ENCODE data around the gene PATL1.

The PATL1 gene

DNA sequence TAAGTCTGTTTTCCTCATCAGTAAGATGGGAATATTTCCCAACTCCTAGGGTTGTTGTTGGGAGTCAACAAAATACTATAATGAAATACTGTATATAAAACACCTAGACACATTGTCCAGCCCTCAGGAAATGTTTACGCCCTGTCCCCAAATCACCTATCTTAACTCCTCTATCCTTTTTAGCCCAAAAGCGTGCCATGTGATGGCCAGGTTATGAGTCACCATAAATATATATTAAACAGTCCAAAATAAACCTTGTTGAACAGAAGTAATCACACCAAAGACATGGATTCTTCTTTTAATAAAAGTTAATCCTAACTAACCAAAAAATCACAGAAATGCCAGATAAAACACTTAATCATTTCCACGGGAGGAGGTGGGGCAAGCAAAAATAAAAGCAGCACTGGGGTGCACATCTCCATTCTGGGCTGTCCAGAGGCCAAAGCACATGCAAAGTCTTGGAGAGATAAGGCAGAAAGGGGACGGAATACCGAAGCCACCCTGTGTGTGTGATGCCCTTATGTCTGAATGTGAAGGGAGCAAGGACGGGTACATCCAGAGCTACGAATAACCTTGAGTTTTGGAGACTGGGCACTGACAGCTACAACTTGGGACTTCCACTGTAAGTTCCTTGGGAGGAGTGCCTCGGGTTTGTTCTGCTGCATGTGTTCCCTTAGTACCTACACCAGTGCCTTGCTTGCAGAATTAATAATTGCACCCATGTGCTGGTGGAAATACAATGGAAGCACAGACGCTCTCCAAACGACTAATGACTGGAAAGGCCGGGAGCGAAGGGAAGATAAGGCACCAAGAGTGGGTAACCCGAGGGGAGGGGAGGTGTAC, 54.3 kb downstream of the PATL1 start:
- Histone ChIP-seq H3K9me3 (ENCODE audit: control insufficient read depth in 2 of 2, low read length in 2 of 2) (no peaks in the 10 kb centered on the region), H3K27me3 (ENCODE audit: control insufficient read depth in 1 of 2, insufficient read depth in 2 of 2, low read length in 2 of 2) (no peaks in the 10 kb centered on the region), H3K27ac (ENCODE audit: low read length) (peak overlapping the region; percentile 81), H3K36me3 (ENCODE audit: control insufficient read depth in 2 of 2, insufficient read depth in 2 of 2, low read length in 2 of 2) (peaks cover 6 to 7% of the 10 kb centered on the region in 2 donors), H3K4me1 (ENCODE audit: control insufficient read depth, insufficient read depth, low read length) (peaks cover 28% of the 10 kb centered on the region), H3K9ac (ENCODE audit: low read length in 2 of 2) (peak overlapping the region; percentile 79 to 83), H3K4me3 (ENCODE audit: low read length in 2 of 2) (peak overlapping the region; percentile 88 to 97)

- Histone ChIP-seq H3K27ac (ENCODE audit: low read length) (no peak overlapping the region), H3K9ac (ENCODE audit: low read length in 2 of 2) (no peak overlapping the region), H3K4me3 (ENCODE audit: low read length in 2 of 2) (peak overlapping the region in 1 of 2 donors; percentile 40), H3K4me1 (ENCODE audit: control insufficient read depth, insufficient read depth, low read length) (peaks cover 28% of the 10 kb centered on the region), H3K36me3 (ENCODE audit: control insufficient read depth in 2 of 2, insufficient read depth in 2 of 2, low read length in 2 of 2) (peaks cover 29 to 31% of the 10 kb centered on the region in 2 donors), H3K27me3 (ENCODE audit: control insufficient read depth in 1 of 2, insufficient read depth in 2 of 2, low read length in 2 of 2) (no peaks in the 10 kb centered on the region), H3K9me3 (ENCODE audit: control insufficient read depth in 2 of 2, low read length in 2 of 2) (no peaks in the 10 kb centered on the region)
Measured at GRCh38 chr11:59611570-59612565, 57.0 kb downstream of the PATL1 start.

GRCh38 chr11:59610289-59610688, 58.5 kb downstream of the PATL1 start:
- no peaks in the 10 kb centered on the region for H3K27me3 ChIP-seq (ENCODE audit: control insufficient read depth in 1 of 2, insufficient read depth in 2 of 2, low read length in 2 of 2)
- no peaks in the 10 kb centered on the region for H3K9me3 ChIP-seq (ENCODE audit: control insufficient read depth in 2 of 2, low read length in 2 of 2)
- H3K4me3 ChIP-seq (ENCODE audit: low read length in 2 of 2), result no peak overlapping the region
- H3K9ac ChIP-seq (ENCODE audit: low read length in 2 of 2), result no peak overlapping the region
- H3K27ac ChIP-seq (ENCODE audit: low read length), result no peak overlapping the region
- peaks cover 26% of the 10 kb centered on the region for H3K4me1 ChIP-seq (ENCODE audit: control insufficient read depth, insufficient read depth, low read length)
- peaks cover 38 to 46% of the 10 kb centered on the region in 2 donors for H3K36me3 ChIP-seq (ENCODE audit: control insufficient read depth in 2 of 2, insufficient read depth in 2 of 2, low read length in 2 of 2)

- Histone ChIP-seq H3K4me3 (ENCODE audit: low read length in 2 of 2) (no peak overlapping the region), H3K36me3 (ENCODE audit: control insufficient read depth in 2 of 2, insufficient read depth in 2 of 2, low read length in 2 of 2) (peaks cover 46 to 48% of the 10 kb centered on the region in 2 donors), H3K27ac (ENCODE audit: low read length) (no peak overlapping the region), H3K9me3 (ENCODE audit: control insufficient read depth in 2 of 2, low read length in 2 of 2) (no peaks in the 10 kb centered on the region), H3K9ac (ENCODE audit: low read length in 2 of 2) (no peak overlapping the region), H3K27me3 (ENCODE audit: control insufficient read depth in 1 of 2, insufficient read depth in 2 of 2, low read length in 2 of 2) (no peaks in the 10 kb centered on the region), H3K4me1 (ENCODE audit: control insufficient read depth, insufficient read depth, low read length) (peaks cover 9% of the 10 kb centered on the region)
Measured at GRCh38 chr11:59607703-59608454, 61.0 kb downstream of the PATL1 start.

DNA sequence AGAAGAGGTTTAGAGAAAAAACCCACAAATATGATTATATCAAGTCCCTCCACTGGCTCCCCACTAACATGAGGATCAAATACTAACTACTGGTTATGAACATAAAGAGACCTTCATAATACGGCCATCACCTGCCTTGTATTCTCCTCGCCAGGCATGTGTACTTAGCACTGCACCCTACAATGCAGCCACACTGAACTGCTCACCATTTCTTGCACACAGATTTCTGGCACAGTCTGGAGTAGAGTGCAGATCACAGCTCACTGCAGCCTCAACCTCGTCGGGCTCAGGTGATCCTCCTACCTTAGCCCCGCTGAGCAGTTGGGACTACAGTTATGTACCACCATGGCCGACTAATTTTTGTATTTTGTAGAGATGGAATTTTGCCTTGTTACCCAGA, 66.4 kb downstream of the PATL1 start:
- H3K9me3 ChIP-seq (ENCODE audit: control insufficient read depth in 2 of 2, low read length in 2 of 2), result no peaks in the 10 kb centered on the region
- no peak overlapping the region for H3K4me3 ChIP-seq (ENCODE audit: low read length in 2 of 2)
- no peak overlapping the region for H3K27ac ChIP-seq (ENCODE audit: low read length)
- peaks cover 8% of the 10 kb centered on the region for H3K4me1 ChIP-seq (ENCODE audit: control insufficient read depth, insufficient read depth, low read length)
- no peak overlapping the region for H3K9ac ChIP-seq (ENCODE audit: low read length in 2 of 2)
- H3K27me3 ChIP-seq (ENCODE audit: control insufficient read depth in 1 of 2, insufficient read depth in 2 of 2, low read length in 2 of 2), result no peaks in the 10 kb centered on the region
- H3K36me3 ChIP-seq (ENCODE audit: control insufficient read depth in 2 of 2, insufficient read depth in 2 of 2, low read length in 2 of 2), result peaks cover 54 to 66% of the 10 kb centered on the region in 2 donors

DNA sequence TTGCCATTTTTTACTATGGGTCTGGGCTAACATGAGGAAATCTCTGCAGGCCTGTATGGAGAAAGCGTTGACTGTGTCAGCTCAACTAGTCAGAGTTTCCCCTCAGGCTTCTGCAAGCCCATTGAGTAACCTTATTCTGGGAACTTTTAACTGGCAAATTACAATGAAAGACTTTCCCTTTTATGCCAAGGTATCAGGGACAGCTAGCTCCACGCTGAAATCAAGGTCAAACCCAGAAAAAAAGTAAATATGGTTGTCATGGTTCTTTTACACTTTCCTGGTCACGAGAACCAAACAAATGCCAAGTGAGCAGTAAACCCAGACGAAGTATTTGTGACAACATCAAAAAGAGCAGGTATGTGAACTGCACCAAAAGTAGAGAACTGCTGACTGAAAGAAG, 67.0 kb downstream of the PATL1 start:
- H3K27me3 ChIP-seq (ENCODE audit: control insufficient read depth in 1 of 2, insufficient read depth in 2 of 2, low read length in 2 of 2), result no peaks in the 10 kb centered on the region
- H3K4me1 ChIP-seq (ENCODE audit: control insufficient read depth, insufficient read depth, low read length), result peaks cover 8% of the 10 kb centered on the region
- H3K36me3 ChIP-seq (ENCODE audit: control insufficient read depth in 2 of 2, insufficient read depth in 2 of 2, low read length in 2 of 2), result peaks cover 48 to 64% of the 10 kb centered on the region in 2 donors
- no peaks in the 10 kb centered on the region for H3K9me3 ChIP-seq (ENCODE audit: control insufficient read depth in 2 of 2, low read length in 2 of 2)
- H3K4me3 ChIP-seq (ENCODE audit: low read length in 2 of 2), result no peak overlapping the region
- H3K27ac ChIP-seq (ENCODE audit: low read length), result no peak overlapping the region
- H3K9ac ChIP-seq (ENCODE audit: low read length in 2 of 2), result no peak overlapping the region

GRCh38 chr11:59600636-59601035, 68.2 kb downstream of the PATL1 start:
- Histone ChIP-seq H3K9ac (ENCODE audit: low read length in 2 of 2) (no peak overlapping the region), H3K27me3 (ENCODE audit: control insufficient read depth in 1 of 2, insufficient read depth in 2 of 2, low read length in 2 of 2) (no peaks in the 10 kb centered on the region), H3K9me3 (ENCODE audit: control insufficient read depth in 2 of 2, low read length in 2 of 2) (no peaks in the 10 kb centered on the region), H3K4me1 (ENCODE audit: control insufficient read depth, insufficient read depth, low read length) (peaks cover 8% of the 10 kb centered on the region), H3K27ac (ENCODE audit: low read length) (no peak overlapping the region), H3K4me3 (ENCODE audit: low read length in 2 of 2) (no peak overlapping the region), H3K36me3 (ENCODE audit: control insufficient read depth in 2 of 2, insufficient read depth in 2 of 2, low read length in 2 of 2) (peaks cover 40 to 64% of the 10 kb centered on the region in 2 donors)

- peaks cover 37 to 64% of the 10 kb centered on the region in 2 donors for H3K36me3 ChIP-seq (ENCODE audit: control insufficient read depth in 2 of 2, insufficient read depth in 2 of 2, low read length in 2 of 2)
Measured at GRCh38 chr11:59600234-59600633, 68.6 kb downstream of the PATL1 start.

GRCh38 chr11:59598961-59599360, 69.9 kb downstream of the PATL1 start:
- peak overlapping the region; percentile 53 for H3K27ac ChIP-seq (ENCODE audit: low read length)
- H3K9me3 ChIP-seq (ENCODE audit: control insufficient read depth in 2 of 2, low read length in 2 of 2), result no peaks in the 10 kb centered on the region
- H3K9ac ChIP-seq (ENCODE audit: low read length in 2 of 2), result no peak overlapping the region
- H3K4me3 ChIP-seq (ENCODE audit: low read length in 2 of 2), result no peak overlapping the region
- H3K27me3 ChIP-seq (ENCODE audit: control insufficient read depth in 1 of 2, insufficient read depth in 2 of 2, low read length in 2 of 2), result no peaks in the 10 kb centered on the region
- H3K36me3 ChIP-seq (ENCODE audit: control insufficient read depth in 2 of 2, insufficient read depth in 2 of 2, low read length in 2 of 2), result peaks cover 48 to 66% of the 10 kb centered on the region in 2 donors
- peaks cover 8% of the 10 kb centered on the region for H3K4me1 ChIP-seq (ENCODE audit: control insufficient read depth, insufficient read depth, low read length)

More at GRCh38 chr11:59600234-59600633, 68.6 kb downstream of the PATL1 start:
- Histone ChIP-seq H3K4me3 (ENCODE audit: low read length in 2 of 2) (no peak overlapping the region), H3K9ac (ENCODE audit: low read length in 2 of 2) (no peak overlapping the region), H3K9me3 (ENCODE audit: control insufficient read depth in 2 of 2, low read length in 2 of 2) (no peaks in the 10 kb centered on the region), H3K27me3 (ENCODE audit: control insufficient read depth in 1 of 2, insufficient read depth in 2 of 2, low read length in 2 of 2) (no peaks in the 10 kb centered on the region), H3K4me1 (ENCODE audit: control insufficient read depth, insufficient read depth, low read length) (peaks cover 8% of the 10 kb centered on the region), H3K27ac (ENCODE audit: low read length) (no peak overlapping the region)

Data from stomach smooth muscle (tissue), 2 donors.